AG04450 (cell line): ENCODE results near the gene RAG2. TPM values are rescaled to one million over a fixed set of nuclear protein-coding genes. Genes with fewer than 3 reads are reported as not detected.
A peak's percentile ranks its signal among the peaks of the same experiment; 100 is the strongest.

Source experiments
- CTCF ChIA-PET: fragments of 300-600, 350-600 bp; formaldehyde crosslinking; extraction: SDS; loops from one replicate; lab custom pipeline; 2022; ENCODE audit warnings: antibody characterized with exemption, inconsistent platforms; lab: Charles Lee
- POLR2A ChIA-PET: fragments of 350-600 bp; formaldehyde crosslinking; extraction: SDS; loops from one replicate; lab custom pipeline; 2021; ENCODE audit warnings: antibody characterized with exemption, inconsistent platforms; lab: Yijun Ruan, JAX
- DNase-seq: peaks from one replicate; pipeline ENCODE4 v3.0.0-alpha.2; 2011; ENCODE audit warnings: low read depth, low spot score
- H3K27ac ChIP-seq: one replicate; pipeline ENCODE4 v1.5.1; 2012; ENCODE audit warnings: low read depth, low read length, control low read depth
- H3K27me3 ChIP-seq: one replicate; pipeline ENCODE4 v1.6.0; 2012; ENCODE audit warnings: low read length; ENCODE audit not compliant: control insufficient read depth, insufficient read depth
- H3K4me3 ChIP-seq: 2 replicates; pipeline ENCODE4 v1.5.1; 2011; ENCODE audit warnings: mild to moderate bottlenecking, low read depth, low read length, control low read depth
- H3K9me3 ChIP-seq: 2 replicates; pipeline ENCODE4 v1.5.1; 2012; ENCODE audit warnings: low read length; ENCODE audit not compliant: control insufficient read depth, insufficient read depth
- CTCF ChIP-seq: IDR thresholded peaks from 2 replicates; pipeline ENCODE4 v1.5.1; 2011; ENCODE audit warnings: low read depth, low read length, control low read depth, inconsistent platforms
- polyA plus RNA-seq: library from polyadenylated mRNA; depleted of rRNA; stranded (reverse); fragments of >200 nt; gene quantifications from 2 replicates; pipeline ENCODE4 v1.2.3, GENCODE V29; 2011

RAG2 gene
- polyA plus RNA-seq, 1 experiment = not detected

GRCh38 chr11:36601155-36601554, 3.1 kb upstream of the RAG2 start:
- Histone ChIP-seq H3K4me3 (no peak overlapping the region), H3K9me3 (no peaks in the 10 kb centered on the region), H3K27me3 (no peaks in the 10 kb centered on the region), H3K27ac (no peak overlapping the region)
- POLR2A ChIA-PET = no interaction called here
- CTCF ChIA-PET = interaction anchor here (1.1 kb wide), 1 partner anchor 146 kb away, joined by 7 read pairs; no protein-coding TSS in a partner anchor
- no peak for TF ChIP-seq CTCF
- DNase-seq = no peak

- no peak for DNase-seq
Observed at GRCh38 chr11:36600180-36600579, 2.1 kb upstream of the RAG2 start.

GRCh38 chr11:36596880-36597279, 1.2 kb downstream of the RAG2 start:
- no peak for DNase-seq
- H3K27me3 ChIP-seq = no peaks in the 10 kb centered on the region
- ChIA-PET CTCF (no interaction called here), POLR2A (no interaction called here)
- no peaks in the 10 kb centered on the region for H3K9me3 ChIP-seq
- no peak overlapping the region for H3K27ac ChIP-seq
- H3K4me3 ChIP-seq = no peak overlapping the region
- no peak for TF ChIP-seq CTCF

More at GRCh38 chr11:36600180-36600579, 2.1 kb upstream of the RAG2 start:
- ChIA-PET POLR2A (no interaction called here), CTCF (interaction anchor here (1.1 kb wide), 1 partner anchor 147 kb away, joined by 7 read pairs; no protein-coding TSS in a partner anchor)
- Histone ChIP-seq H3K4me3 (no peak overlapping the region), H3K27ac (no peak overlapping the region), H3K9me3 (no peaks in the 10 kb centered on the region), H3K27me3 (no peaks in the 10 kb centered on the region)
- no peak for TF ChIP-seq CTCF

- POLR2A ChIA-PET = no interaction called here
- no peak; the same call in 1 of the 2 replicates for TF ChIP-seq CTCF
Observed at GRCh38 chr11:36594316-36594989, 3.6 kb downstream of the RAG2 start, which contains the start of gene IFTAP. Gene IFTAP (plus strand): TSS chr11:36594502. CDS start chr11:36610104, 15,602 bp downstream.

GRCh38 chr11:36591433-36591832, 6.6 kb downstream of the RAG2 start:
- TF ChIP-seq CTCF = no peak
- Histone ChIP-seq H3K4me3 (no peak overlapping the region), H3K27me3 (no peaks in the 10 kb centered on the region), H3K9me3 (no peaks in the 10 kb centered on the region), H3K27ac (no peak overlapping the region)
- CTCF ChIA-PET = no interaction called here
- DNase-seq = no peak
- POLR2A ChIA-PET = no interaction called here

More at GRCh38 chr11:36594316-36594989, 3.6 kb downstream of the RAG2 start, which contains the start of gene IFTAP:
- Histone ChIP-seq H3K9me3 (no peaks in the 10 kb centered on the region), H3K4me3 (peak within 1 kb of the TSS; percentile 95), H3K27me3 (no peaks in the 10 kb centered on the region), H3K27ac (no peak within 1 kb of the TSS)
- DNase-seq = peak; percentile 72
- CTCF ChIA-PET = interaction anchor here (0.7 to 3.1 kb wide), 3 partner anchors 24 to 153 kb away, joined by 3 to 13 read pairs (median 5); no protein-coding TSS in a partner anchor
